GM12872 (cell line): ENCODE data around the gene CTRB1.

ENCODE experiments used
- TF ChIP-seq, protein P1 (sequence below): IDR thresholded peaks from 3 replicates; pipeline ENCODE4 v1.5.1; 2011; ENCODE audit warnings: low read depth, mild to moderate bottlenecking, low read length, moderate library complexity; ENCODE audit not compliant: insufficient read depth

CTRB1 gene

DNA sequence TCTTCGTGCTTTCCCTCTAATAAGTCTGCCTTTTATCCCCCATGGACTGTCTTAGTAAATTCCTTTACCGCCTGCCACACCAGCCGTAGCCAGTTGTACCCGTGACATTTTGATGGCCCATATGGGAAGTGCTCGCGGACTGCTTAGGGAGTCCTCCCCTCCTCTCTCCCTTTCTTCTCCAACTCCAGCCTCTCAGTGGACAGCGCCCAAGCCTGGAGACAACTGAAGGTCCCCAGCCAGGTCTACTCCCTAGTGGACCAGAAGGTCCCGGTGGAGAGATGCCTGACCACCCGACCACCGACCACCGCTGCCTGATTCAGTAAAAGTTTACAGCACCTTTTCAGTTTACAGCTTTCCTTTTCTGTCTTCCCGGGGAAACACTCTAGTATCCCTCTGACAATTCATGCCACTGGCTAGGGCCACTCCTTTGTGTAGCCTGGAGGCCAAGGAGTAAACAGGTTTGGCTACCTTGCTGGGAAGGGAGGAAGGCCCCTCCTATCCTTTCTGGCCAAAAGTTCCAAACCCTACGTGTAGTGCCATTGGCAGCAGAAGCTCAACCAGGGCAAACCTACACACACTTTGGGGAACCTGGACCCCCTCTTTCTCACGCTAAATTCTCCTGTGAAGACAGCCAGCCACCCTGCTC lies 29.8 kb upstream of the CTRB1 start:
- TF ChIP-seq, protein P1, sequence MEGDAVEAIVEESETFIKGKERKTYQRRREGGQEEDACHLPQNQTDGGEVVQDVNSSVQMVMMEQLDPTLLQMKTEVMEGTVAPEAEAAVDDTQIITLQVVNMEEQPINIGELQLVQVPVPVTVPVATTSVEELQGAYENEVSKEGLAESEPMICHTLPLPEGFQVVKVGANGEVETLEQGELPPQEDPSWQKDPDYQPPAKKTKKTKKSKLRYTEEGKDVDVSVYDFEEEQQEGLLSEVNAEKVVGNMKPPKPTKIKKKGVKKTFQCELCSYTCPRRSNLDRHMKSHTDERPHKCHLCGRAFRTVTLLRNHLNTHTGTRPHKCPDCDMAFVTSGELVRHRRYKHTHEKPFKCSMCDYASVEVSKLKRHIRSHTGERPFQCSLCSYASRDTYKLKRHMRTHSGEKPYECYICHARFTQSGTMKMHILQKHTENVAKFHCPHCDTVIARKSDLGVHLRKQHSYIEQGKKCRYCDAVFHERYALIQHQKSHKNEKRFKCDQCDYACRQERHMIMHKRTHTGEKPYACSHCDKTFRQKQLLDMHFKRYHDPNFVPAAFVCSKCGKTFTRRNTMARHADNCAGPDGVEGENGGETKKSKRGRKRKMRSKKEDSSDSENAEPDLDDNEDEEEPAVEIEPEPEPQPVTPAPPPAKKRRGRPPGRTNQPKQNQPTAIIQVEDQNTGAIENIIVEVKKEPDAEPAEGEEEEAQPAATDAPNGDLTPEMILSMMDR: no peak

DNA sequence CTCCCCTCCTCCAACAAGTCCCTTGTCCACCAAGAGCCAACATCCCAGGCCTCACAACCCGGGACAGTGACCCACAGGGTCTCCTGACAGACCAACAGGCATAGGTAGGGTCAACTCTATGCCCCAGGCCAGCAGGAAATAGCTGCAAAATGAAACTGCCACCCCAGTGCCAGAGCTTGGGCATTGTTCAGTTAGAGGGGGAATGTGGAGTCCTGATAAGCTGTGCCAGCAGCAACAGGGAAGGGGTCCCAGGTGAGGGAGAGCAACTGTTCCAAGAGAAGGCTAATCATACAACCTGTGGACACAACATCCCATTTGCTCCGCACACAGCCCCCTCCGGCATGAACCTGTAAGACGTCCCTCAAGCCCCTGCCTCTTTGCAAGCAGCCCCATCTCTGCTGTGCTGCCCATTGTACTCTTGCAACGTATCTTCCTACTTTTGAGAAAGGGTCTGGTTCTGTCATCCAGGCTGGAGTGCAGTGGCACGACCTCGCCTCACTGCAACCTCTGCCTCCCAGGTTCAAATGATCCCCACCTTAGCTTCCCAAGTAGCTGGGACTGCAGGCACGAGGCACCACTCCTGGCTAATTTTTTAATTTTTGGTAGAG lies 29.0 kb upstream of the CTRB1 start:
- TF ChIP-seq, protein P1: no peak

DNA sequence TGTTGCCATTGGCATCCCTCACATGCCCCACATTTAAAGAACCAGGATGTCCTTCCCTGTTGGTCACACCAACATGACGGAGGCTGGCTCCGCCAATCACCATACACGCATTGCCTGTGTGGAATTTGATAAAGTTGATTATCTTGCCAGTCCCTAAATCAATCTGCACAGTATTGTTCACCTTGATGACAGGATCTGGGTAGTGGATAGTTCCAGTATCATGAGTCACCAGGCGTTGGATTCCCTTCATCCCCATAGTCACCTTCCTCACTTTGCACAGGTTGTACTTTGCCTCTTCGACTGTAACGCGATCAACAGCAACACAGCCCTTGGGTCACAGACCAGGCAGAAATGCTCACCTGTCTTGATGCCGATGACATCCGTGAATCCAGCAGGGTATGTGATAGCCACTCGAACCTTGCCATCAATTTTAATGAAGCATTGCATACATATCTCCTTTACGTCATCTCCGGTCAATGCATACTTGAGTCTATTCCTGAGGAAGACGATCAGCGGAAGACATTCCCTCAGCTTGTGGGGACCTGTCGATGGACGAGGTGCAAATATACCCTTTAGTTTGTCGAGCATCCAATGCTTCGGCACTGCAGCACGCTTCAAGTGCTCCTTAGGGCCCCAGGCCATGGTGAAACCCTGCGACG lies 26.1 kb upstream of the CTRB1 start:
- TF ChIP-seq, protein P1: no peak

DNA sequence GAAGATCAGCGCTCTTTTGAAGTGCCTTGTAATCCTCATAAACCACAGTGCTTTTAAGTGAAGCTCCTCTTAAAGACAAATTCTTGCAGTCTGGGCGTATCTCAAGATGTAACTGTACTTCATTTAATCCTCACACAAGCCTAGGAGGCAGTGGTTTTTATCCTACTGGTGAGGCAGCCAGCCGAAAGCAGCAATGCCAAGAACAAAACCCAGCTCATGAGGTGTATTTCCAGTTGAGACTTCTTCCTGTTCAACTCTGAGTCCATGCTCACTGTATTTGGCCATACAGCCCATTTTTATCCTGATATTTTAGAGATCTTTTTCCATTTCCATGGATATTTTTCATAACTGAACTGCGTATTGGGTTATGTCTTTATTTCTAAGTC lies 25.5 kb upstream of the CTRB1 start:
- TF ChIP-seq, protein P1: no peak

DNA sequence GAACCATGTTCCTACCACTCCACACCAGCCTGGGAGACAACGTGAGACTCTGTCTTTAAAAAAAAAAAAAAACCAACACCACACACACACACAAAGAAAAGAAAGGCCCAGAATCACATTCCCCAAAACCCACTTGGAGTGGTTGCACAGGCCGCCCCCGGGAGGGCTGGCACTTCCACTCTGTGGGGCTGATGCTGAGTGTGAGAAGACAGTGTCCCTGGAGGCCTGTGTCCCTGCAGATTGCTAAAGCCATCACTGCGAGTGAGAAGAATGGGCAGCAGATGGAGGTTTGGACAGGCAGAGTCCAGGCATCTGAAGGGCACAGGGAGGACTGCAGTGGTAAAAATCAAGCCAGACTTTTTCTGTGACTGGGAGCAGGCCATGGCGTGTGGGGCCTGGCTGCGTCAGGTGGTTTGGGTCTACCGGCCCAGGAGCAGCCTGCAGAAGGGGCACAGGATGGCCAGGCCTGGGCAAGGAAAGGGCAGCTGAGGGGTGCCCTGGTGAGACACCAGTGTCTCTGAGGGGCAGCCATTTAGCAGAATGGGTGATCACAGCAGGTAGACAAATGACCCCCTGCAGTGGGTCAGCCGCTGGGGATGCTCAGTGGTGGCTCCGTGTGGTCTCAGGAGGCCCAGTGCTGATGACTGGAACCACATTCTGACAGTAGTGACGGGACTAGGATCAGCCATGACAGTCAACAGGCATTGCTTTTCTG lies 24.9 kb upstream of the CTRB1 start:
- TF ChIP-seq, protein P1: no peak

DNA sequence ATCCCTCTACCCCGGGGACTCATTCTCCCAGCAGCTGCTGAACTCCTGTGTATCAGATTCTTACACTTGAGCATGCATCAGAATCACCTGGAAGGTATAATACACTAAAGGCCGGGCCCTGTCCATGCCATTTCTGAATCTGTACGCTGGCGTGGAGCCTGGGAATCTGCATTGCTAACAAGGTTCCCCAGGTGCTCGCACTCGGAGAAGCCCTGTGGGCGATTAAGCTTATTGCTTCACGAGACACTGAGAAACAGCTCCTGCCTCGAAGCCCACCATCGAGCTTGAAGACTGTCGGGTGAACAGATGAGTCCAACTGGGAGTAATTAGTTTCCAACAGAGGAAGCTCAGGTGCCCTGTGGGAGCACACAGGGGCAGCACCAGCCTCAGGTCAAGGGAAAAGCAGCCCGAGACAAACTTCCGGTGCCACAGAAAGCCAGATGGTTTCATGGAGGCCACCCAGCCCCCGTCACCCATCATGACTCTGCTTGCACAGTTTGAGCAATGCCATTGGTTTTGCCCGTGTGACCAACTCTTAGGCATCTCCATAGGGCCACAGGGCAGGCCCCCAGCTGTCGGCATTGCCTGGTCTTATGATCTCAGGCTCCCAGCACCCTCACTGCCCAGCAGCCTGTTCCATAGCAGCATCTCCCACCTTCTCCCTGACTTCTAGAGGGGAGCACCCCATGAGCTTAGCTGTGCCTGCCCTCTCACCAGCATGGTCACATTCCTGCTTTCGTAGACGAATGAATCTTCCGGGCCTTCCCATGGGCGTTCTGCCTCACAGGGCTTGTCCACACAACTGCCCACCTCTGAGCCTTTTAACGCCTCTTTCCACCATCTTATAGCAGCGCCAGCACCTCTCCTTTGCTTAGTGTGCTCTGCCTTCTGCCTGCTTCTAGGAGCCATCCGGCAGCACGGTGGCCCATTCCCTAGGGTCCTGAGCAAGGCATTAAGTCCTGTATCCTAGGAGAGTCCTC lies 22.7 kb upstream of the CTRB1 start:
- TF ChIP-seq, protein P1: no peak
